ENCODE measurements around the gene ANK2.

- TF ChIP-seq EZH2 (IDR thresholded peaks at IDR 0.05; ENCODE audit: insufficient read depth, poor library complexity, severe bottlenecking) (no peak), EZH2phosphoT487 (IDR thresholded peaks at IDR 0.05; ENCODE audit: insufficient read depth, low read depth) (no peak)
These were observed at the start of gene ANK2 for GRCh38 chr4:113049421-113050370.

All from GM23248 (cell line).